CD4-positive, alpha-beta T cell treated with Interleukin-17A for 4 hours (primary cell): ENCODE results near the gene TCAP.
"Not testable (repeated sequence)": the region's sequence is repeated elsewhere in the genome, so short reads cannot be mapped to it uniquely, and the experiment has no call there.

Experiments
- DNase-seq: peaks from one replicate; pipeline ENCODE4 v3.0.0-alpha.2; 2020; ENCODE audit warnings: mixed read lengths

TCAP gene

DNA sequence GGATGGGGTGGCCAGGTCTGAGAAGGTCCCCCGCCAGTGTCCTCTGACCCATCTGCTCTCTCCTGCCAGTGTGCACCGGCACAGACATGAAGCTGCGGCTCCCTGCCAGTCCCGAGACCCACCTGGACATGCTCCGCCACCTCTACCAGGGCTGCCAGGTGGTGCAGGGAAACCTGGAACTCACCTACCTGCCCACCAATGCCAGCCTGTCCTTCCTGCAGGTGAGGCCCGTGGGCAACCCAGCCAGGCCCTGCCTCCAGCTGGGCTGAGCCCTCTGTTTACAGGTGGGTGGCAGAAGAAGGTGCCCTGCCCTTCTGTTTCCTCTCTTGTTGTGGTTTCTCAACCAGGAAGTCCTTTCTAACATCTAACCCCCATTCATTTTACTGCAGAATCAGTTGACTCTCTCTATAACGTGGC is 41.8 kb downstream of the TCAP start:
- DNase-seq: peak; percentile 37

DNA sequence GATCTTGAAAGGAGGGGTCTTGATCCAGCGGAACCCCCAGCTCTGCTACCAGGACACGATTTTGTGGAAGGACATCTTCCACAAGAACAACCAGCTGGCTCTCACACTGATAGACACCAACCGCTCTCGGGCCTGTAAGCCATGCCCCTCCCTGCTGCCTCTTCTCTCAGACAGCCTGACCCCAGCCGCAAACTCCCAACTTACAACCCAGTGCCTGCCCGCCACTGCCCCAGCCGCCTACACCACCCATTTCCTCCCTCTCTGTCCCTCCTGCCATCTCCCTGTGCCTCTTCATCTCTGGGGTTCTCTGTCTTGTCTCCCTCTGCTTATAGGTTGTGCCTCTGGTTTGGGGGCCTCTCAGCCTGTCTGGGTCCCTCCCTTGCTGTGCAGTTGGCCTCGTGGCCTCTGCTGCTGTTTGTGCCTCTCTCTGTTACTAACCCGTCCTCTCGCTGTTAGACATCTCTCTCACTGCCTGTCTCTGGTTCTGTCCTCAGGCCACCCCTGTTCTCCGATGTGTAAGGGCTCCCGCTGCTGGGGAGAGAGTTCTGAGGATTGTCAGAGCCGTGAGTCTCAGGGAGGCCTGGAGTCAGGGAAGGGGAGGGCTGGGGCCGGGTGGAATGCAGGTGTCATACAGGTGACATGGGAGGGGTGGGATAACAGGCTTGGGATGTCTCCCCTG is 44.3 kb downstream of the TCAP start:
- no peak for DNase-seq

DNA sequence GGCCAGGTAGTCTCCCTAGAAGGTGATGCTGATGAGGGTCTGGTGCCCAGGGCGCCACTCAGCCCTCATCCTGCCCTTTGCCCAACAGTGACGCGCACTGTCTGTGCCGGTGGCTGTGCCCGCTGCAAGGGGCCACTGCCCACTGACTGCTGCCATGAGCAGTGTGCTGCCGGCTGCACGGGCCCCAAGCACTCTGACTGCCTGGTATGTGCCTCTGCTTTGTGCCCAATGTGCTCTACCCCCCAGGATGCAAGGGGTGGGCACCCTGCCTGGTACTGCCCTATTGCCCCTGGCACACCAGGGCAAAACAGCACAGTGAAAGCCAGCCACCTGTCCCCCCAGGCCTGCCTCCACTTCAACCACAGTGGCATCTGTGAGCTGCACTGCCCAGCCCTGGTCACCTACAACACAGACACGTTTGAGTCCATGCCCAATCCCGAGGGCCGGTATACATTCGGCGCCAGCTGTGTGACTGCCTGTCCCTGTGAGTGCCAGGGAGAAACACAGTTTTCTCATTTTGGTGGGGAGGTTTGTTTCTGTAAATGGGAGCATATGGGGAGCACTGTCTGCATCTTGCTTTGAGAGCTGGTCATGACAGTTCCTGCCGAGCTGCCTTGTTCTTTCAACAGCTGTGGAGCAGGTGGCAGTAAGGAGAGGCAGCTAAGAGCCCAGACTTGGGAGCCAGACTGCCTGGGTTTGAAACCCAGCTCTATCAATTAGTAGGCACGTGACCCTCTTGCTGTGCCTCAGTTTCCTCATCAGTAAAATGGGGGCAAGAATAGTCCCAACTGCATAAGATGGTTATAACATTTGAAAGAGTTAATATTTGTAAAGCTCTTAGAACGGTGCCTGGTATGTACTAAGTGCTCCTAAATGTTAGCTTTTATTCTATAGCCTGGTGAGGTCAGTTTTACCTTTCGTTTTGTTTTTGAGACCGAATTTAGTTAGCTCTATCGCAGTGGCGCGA is 45.1 kb downstream of the TCAP start:
- DNase-seq: no peak

DNA sequence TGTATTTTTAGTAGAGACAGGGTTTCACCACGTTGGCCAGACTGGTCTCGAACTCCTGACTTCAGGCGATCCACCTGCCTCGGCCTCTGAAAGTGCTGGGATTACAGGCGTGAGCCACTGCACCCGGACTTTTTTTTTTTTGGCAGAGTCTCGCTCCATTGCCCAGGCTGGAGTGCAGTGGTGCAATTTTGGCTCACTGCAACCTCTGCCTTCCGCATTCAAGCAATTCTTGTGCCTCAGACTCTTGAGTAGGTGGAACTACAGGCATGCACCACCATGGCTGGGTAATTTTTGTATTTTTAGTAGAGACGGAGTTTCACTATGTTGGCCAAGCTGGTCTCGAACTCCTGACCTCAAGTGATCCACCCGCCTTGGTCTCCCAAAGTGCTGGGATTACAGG is 45.9 kb downstream of the TCAP start:
- not testable (repeated sequence) for DNase-seq

DNA sequence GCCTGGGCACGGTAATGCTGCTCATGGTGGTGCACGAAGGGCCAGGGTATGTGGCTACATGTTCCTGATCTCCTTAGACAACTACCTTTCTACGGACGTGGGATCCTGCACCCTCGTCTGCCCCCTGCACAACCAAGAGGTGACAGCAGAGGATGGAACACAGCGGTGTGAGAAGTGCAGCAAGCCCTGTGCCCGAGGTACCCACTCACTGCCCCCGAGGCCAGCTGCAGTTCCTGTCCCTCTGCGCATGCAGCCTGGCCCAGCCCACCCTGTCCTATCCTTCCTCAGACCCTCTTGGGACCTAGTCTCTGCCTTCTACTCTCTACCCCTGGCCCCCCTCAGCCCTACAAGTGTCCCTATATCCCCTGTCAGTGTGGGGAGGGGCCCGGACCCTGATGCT is 46.7 kb downstream of the TCAP start:
- DNase-seq: no peak

DNA sequence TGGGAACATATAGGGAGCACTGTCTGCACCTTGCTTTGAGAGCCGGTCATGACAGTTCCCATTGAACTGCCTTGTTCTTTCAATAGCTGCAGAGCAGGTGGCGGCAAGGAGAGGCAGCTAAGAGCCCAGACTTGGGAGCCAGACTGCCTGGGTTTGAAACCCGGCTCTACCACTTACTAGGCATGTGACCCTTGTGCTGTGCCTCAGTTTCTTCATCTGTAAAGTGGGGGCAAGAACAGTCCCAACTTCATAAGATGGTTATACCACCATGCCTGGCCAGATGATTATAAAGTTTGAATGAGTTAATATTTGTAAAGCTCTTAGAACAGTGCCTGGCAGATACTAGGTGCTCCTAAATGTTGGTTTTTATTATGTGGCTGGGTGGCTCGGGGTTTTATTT is 49.1 kb downstream of the TCAP start:
- no peak for DNase-seq

DNA sequence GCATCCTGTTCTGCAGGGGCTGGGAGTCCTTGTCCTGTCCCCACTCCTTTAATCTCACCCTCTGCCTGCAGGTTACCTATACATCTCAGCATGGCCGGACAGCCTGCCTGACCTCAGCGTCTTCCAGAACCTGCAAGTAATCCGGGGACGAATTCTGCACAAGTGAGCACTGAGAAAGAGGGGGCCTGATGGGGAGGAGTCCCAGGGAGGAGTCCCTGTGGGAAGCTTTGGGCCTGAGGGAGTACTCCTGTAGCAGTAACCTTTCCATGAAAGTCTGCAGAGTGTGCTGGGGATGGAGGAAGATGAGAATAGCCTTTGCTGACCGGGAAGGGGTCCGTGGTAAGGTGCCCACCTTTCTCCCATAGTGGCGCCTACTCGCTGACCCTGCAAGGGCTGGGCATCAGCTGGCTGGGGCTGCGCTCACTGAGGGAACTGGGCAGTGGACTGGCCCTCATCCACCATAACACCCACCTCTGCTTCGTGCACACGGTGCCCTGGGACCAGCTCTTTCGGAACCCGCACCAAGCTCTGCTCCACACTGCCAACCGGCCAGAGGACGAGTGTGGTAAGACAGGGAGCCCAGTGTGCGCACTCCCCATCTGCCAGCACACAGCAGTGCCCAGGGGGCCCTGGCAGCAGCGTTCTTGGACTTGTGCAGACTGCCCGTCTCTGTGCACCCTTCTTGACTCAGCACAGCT is 50.4 kb downstream of the TCAP start:
- DNase-seq: no peak
